HCT116 (cell line): ENCODE results near the gene CDH13. TPM values are rescaled to one million over a fixed set of nuclear protein-coding genes. Genes with fewer than 3 reads are reported as not detected.

Source experiments
- ATAC-seq: fragments of 200-7000 bp; cut with Tn5 transposase; 2 replicates; pipeline ENCODE4 v1.9.1; 2020; ENCODE audit warnings: mild to moderate bottlenecking, moderate library complexity
- BruUV-seq: library from RNA; stranded (reverse); fragments of 400-500 nt; replicated peaks from 2 replicates; lab custom pipeline; 2021; lab: Mats Ljungman, UMichigan
- CTCF ChIA-PET: fragments of 300-600 bp; sonication (Branson Sonifier 250); formaldehyde crosslinking; loops from one replicate; lab custom pipeline; 2021; ENCODE audit warnings: antibody characterized with exemption; lab: Charles Lee
- POLR2A ChIA-PET: fragments of 300-600, 350-600 bp; sonication (Branson Sonifier 250); formaldehyde crosslinking; loops from one replicate; lab custom pipeline; 2021; ENCODE audit warnings: antibody characterized with exemption; lab: Charles Lee
- RAD21 ChIA-PET, 2 experiments: fragments of 300-600 bp; sonication (Branson Sonifier 250); formaldehyde crosslinking; loops; one replicate each; lab custom pipeline; 2023; ENCODE audit warnings: low total read pairs in 2 of 2; ENCODE audit not compliant: uncharacterized antibody in 2 of 2, unreplicated experiment in 2 of 2, low non-redundant PET in 1 of 2; lab: Charles Lee
- DNase-seq: peaks from one replicate; pipeline ENCODE4 v3.0.0-alpha.2; 2010; ENCODE audit warnings: low read depth, low spot score
- H2AFZ ChIP-seq: fragments of 200-600 bp; shearing (Covaris generic), sonication (generic); 2 replicates; pipeline ENCODE4 v1.6.1; 2017; ENCODE audit warnings: low read depth, mixed run types, mixed read lengths, antibody characterized with exemption, low read length; ENCODE audit not compliant: poor library complexity, severe bottlenecking
- H3K27ac ChIP-seq: 2 replicates; pipeline ENCODE4 v1.5.1; 2012; ENCODE audit warnings: low read depth, low read length
- H3K27me3 ChIP-seq: fragments of 200-600 bp; sonication (generic); 2 replicates; pipeline ENCODE4 v1.6.1; 2016; ENCODE audit warnings: mixed run types, low read length, mixed read lengths; ENCODE audit not compliant: insufficient read depth
- H3K36me3 ChIP-seq, 2 experiments: fragments of 200-500 bp in 1 of 2; fragments of 200-600 bp in 1 of 2; sonication (Bioruptor generic) in 1 of 2; sonication (generic) in 1 of 2; 2 replicates each; pipeline versions ENCODE4 v1.5.1 to v1.6.1; 2014 to 2016; ENCODE audit warnings: low read length in 2 of 2, inconsistent platforms in 1 of 2, mixed read lengths in 1 of 2, mixed run types in 1 of 2; ENCODE audit not compliant: insufficient read depth in 2 of 2, control insufficient read depth in 1 of 2
- H3K4me1 ChIP-seq, 2 experiments: fragments of 200-600 bp in 1 of 2; sonication (generic) in 1 of 2; 2 replicates each; pipeline versions ENCODE4 v1.5.1 to v1.6.1; 2012 to 2017; ENCODE audit warnings: low read length in 2 of 2, inconsistent platforms in 1 of 2, mild to moderate bottlenecking in 1 of 2, mixed read lengths in 1 of 2, mixed run types in 1 of 2, moderate library complexity in 1 of 2; ENCODE audit not compliant: insufficient read depth in 2 of 2, control insufficient read depth in 1 of 2
- H3K4me2 ChIP-seq: fragments of 200-600 bp; sonication (generic); 2 replicates; pipeline ENCODE4 v1.6.1; 2017; ENCODE audit warnings: mixed run types, low read length, mixed read lengths
- H3K4me3 ChIP-seq, 2 experiments: fragments of 200-600 bp in 1 of 2; sonication (generic) in 1 of 2; replicated peaks in 1 of 2; 2 replicates each; pipeline ENCODE4 v1.5.1; 2011 to 2016; ENCODE audit warnings: low read length in 2 of 2, control low read depth in 1 of 2, low read depth in 1 of 2, mild to moderate bottlenecking in 1 of 2, mixed read lengths in 1 of 2, mixed run types in 1 of 2
- H3K79me2 ChIP-seq: fragments of 200-600 bp; sonication (generic); 2 replicates; pipeline ENCODE4 v1.6.1; 2017; ENCODE audit warnings: mild to moderate bottlenecking, mixed run types, low read length, moderate library complexity, mixed read lengths; ENCODE audit not compliant: insufficient read depth
- H3K9ac ChIP-seq: fragments of 200-600 bp; sonication (generic); 2 replicates; pipeline ENCODE4 v1.6.1; 2016; ENCODE audit warnings: low read length, mixed read lengths
- H3K9me2 ChIP-seq: fragments of 200-600 bp; sonication (generic), shearing (Covaris generic); 2 replicates; pipeline ENCODE4 v1.6.1; 2017; ENCODE audit warnings: mixed run types, mild to moderate bottlenecking, moderate library complexity; ENCODE audit not compliant: insufficient read depth
- H3K9me3 ChIP-seq, 2 experiments: fragments of 200-500 bp in 1 of 2; fragments of 200-600 bp in 1 of 2; sonication (Bioruptor generic) in 1 of 2; sonication (generic) in 1 of 2; 2 replicates each; pipeline ENCODE4 v1.6.1; 2014 to 2017; ENCODE audit warnings: low read length in 2 of 2, mixed read lengths in 2 of 2, inconsistent platforms in 1 of 2, low read depth in 1 of 2, mild to moderate bottlenecking in 1 of 2, mixed run types in 1 of 2, moderate library complexity in 1 of 2; ENCODE audit not compliant: control insufficient read depth in 1 of 2, insufficient read depth in 1 of 2
- H4K20me1 ChIP-seq: fragments of 200-600 bp; sonication (generic), shearing (Covaris generic); 2 replicates; pipeline ENCODE4 v1.6.1; 2017; ENCODE audit warnings: mixed run types, mild to moderate bottlenecking, moderate library complexity; ENCODE audit not compliant: insufficient read depth
- ATF3 ChIP-seq: IDR thresholded peaks from 2 replicates; pipeline ENCODE4 v1.6.1; 2012
- ELF1 ChIP-seq: IDR thresholded peaks from 2 replicates; pipeline ENCODE4 v1.6.1; 2012; ENCODE audit warnings: low read depth, borderline replicate concordance
- EZH2 ChIP-seq: fragments of 200-600 bp; sonication (generic); IDR thresholded peaks from 2 replicates; pipeline ENCODE4 v1.6.1; 2017; ENCODE audit warnings: antibody characterized with exemption, mixed run types
- EZH2phosphoT487 ChIP-seq: fragments of 200-600 bp; IDR thresholded peaks from 2 replicates; pipeline ENCODE4 v1.6.1; 2018; ENCODE audit warnings: antibody characterized with exemption, borderline replicate concordance
- MAX ChIP-seq: IDR thresholded peaks from 2 replicates; pipeline ENCODE4 v1.6.1; 2012
- SIN3A ChIP-seq: IDR thresholded peaks from 2 replicates; pipeline ENCODE4 v1.6.1; 2012; ENCODE audit warnings: low read depth
- SP1 ChIP-seq: IDR thresholded peaks from 2 replicates; pipeline ENCODE4 v1.6.1; 2012; ENCODE audit warnings: low read depth
- SRF ChIP-seq: IDR thresholded peaks from 2 replicates; pipeline ENCODE4 v1.6.1; 2012; ENCODE audit warnings: low read depth
- ZBTB33 ChIP-seq: IDR thresholded peaks from 2 replicates; pipeline ENCODE4 v1.6.1; 2011; ENCODE audit warnings: mild to moderate bottlenecking, low read length, moderate library complexity; ENCODE audit not compliant: insufficient replicate concordance; ENCODE audit errors: extremely low read depth
- intact Hi-C: fragments of 100-400 bp; cut with micrococcal nuclease; formaldehyde crosslinking; loops from 2 replicates; pipeline ENCODE4 v1.10.0; 2022
- total RNA-seq: library from RNA; stranded (reverse); gene quantifications from one replicate; pipeline ENCODE4 v1.2.1, GENCODE V29; 2021; ENCODE audit not compliant: unreplicated experiment

Gene CDH13
- total RNA-seq, 1 experiment from 2014 or later = not detected

GRCh38 chr16:83115491-83116232, 488.9 kb downstream of the CDH13 start:
- intact Hi-C loops = no loop called here
- no peak overlapping the region for H3K9ac ChIP-seq
- no peaks in the 10 kb centered on the region for H3K4me1 ChIP-seq
- DNase-seq = no peak
- peaks cover 4 to 10% of the 10 kb centered on the region in 2 experiments; a peak in 2 of 4 replicates for H3K9me3 ChIP-seq
- H3K27ac ChIP-seq = no peak overlapping the region
- no peak overlapping the region for H2AFZ ChIP-seq
- ChIA-PET POLR2A (no interaction called here), RAD21 (no interaction called here)
- TF ChIP-seq EZH2phosphoT487 (no peak), ELF1 (no peak), SIN3A (no peak), ATF3 (no peak), ZBTB33 (no peak), MAX (no peak), EZH2 (no peak), SP1 (no peak), SRF (no peak)
- TF ChIP-seq, all 23 proteins: peak for 0
- no peaks in the 10 kb centered on the region for H3K79me2 ChIP-seq
- H3K4me3 ChIP-seq = no peak overlapping the region
- BruUV-seq = no TSS peak
- H3K9me2 ChIP-seq = no peaks in the 10 kb centered on the region
- ATAC-seq = no peak
- no peaks in the 10 kb centered on the region for H3K27me3 ChIP-seq
- no peaks in the 10 kb centered on the region for H4K20me1 ChIP-seq
- no peak overlapping the region for H3K4me2 ChIP-seq
- CTCF ChIA-PET = no interaction called here
- H3K36me3 ChIP-seq = no peaks in the 10 kb centered on the region
